ENCODE measurements around the gene PRKAG2. TPM values are rescaled to one million over a fixed set of nuclear protein-coding genes. Genes with fewer than 3 reads are reported as not detected.

Gene PRKAG2
- total RNA-seq, 1 experiment from 2014 or later, result 73.9 TPM

DNA sequence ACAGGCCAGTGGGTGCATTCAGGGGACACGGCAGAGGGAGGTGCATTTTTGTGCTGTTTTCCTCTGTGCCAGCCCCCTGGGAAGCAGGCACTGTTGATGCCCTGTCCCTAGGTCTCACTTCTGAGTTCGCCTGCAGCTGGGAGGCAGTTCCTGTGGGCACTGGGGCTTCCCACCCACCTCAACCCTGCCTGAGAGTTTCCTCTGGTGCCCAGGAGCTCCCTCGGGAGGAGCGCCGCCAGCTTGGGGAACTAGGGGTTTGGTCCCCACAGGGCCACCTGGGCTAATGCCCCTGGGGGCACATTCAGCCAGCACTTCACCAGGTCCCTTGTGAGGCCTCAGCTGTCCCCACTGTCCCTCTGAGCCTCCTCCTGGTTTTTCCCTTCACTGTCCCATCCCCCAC lies 179.0 kb downstream of the PRKAG2 start:
- POLR2A ChIA-PET, result interaction anchor here (1.1 to 4.5 kb wide), 3 partner anchors 13 to 67 kb away, joined by 3 to 49 read pairs (median 15); no protein-coding TSS in a partner anchor
- Mint-ChIP-seq H3K4me3 (ENCODE audit: unreplicated experiment) (no peak overlapping the region), H3K27me3 (ENCODE audit: insufficient read depth, unreplicated experiment) (no peaks in the 10 kb centered on the region), H3K27ac (ENCODE audit: low read depth, unreplicated experiment) (no peak overlapping the region), H3K9me3 (ENCODE audit: unreplicated experiment) (no peaks in the 10 kb centered on the region), H3K4me1 (ENCODE audit: insufficient read depth, unreplicated experiment) (peaks cover 34% of the 10 kb centered on the region), H3K36me3 (ENCODE audit: insufficient read depth, unreplicated experiment) (no peaks in the 10 kb centered on the region)
- TF ChIP-seq, protein P1, sequence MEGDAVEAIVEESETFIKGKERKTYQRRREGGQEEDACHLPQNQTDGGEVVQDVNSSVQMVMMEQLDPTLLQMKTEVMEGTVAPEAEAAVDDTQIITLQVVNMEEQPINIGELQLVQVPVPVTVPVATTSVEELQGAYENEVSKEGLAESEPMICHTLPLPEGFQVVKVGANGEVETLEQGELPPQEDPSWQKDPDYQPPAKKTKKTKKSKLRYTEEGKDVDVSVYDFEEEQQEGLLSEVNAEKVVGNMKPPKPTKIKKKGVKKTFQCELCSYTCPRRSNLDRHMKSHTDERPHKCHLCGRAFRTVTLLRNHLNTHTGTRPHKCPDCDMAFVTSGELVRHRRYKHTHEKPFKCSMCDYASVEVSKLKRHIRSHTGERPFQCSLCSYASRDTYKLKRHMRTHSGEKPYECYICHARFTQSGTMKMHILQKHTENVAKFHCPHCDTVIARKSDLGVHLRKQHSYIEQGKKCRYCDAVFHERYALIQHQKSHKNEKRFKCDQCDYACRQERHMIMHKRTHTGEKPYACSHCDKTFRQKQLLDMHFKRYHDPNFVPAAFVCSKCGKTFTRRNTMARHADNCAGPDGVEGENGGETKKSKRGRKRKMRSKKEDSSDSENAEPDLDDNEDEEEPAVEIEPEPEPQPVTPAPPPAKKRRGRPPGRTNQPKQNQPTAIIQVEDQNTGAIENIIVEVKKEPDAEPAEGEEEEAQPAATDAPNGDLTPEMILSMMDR (IDR thresholded peaks at IDR 0.05; ENCODE audit: unreplicated experiment), result no peak
- no peak for DNase-seq (ENCODE audit: unreplicated experiment)
- intact Hi-C loops (cut with micrococcal nuclease), result loop anchor here (2.0 kb wide), 1 partner anchor 67 kb away; no protein-coding TSS in a partner anchor
- CTCF ChIA-PET, result interaction anchor here (0.5 to 1.8 kb wide), 9 partner anchors 8 to 71 kb away, joined by 3 to 8 read pairs (median 5); no protein-coding TSS in a partner anchor
- BruUV-seq (replicated peaks), result no TSS peak

DNA sequence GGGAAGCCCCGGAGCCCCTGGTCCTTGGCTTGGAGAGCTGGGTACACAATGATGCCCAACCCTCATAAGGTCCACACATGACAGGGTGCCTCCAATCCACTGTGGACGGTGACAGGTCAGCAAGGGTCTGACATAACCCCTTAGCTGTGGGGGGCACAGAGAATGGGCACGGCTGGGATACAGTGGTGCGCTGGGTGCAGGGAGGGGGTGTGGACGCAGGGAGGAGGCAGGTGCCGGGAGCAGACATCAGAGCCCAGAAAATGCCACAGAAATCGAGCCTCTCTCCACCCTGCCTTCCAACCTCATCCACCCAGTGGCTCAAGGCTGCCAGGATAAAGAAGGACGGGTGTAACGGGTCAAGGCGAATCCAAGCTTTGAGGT lies 179.4 kb downstream of the PRKAG2 start:
- Mint-ChIP-seq H3K4me1 (ENCODE audit: insufficient read depth, unreplicated experiment) (peaks cover 34% of the 10 kb centered on the region), H3K27me3 (ENCODE audit: insufficient read depth, unreplicated experiment) (no peaks in the 10 kb centered on the region), H3K27ac (ENCODE audit: low read depth, unreplicated experiment) (peak overlapping the region; percentile 26), H3K9me3 (ENCODE audit: unreplicated experiment) (no peaks in the 10 kb centered on the region), H3K4me3 (ENCODE audit: unreplicated experiment) (no peak overlapping the region), H3K36me3 (ENCODE audit: insufficient read depth, unreplicated experiment) (no peaks in the 10 kb centered on the region)
- TF ChIP-seq, protein P1 (IDR thresholded peaks at IDR 0.05; ENCODE audit: unreplicated experiment), result no peak
- POLR2A ChIA-PET, result interaction anchor here (0.6 to 4.5 kb wide), 10 partner anchors 9 to 206 kb away, joined by 3 to 49 read pairs (median 3); no protein-coding TSS in a partner anchor
- DNase-seq (ENCODE audit: unreplicated experiment), result no peak
- intact Hi-C loops (cut with micrococcal nuclease), result loop anchor here (2.0 kb wide), 1 partner anchor 67 kb away; no protein-coding TSS in a partner anchor
- CTCF ChIA-PET, result interaction anchor here (0.5 to 1.8 kb wide), 14 partner anchors 9 to 97 kb away, joined by 3 to 9 read pairs (median 4); no protein-coding TSS in a partner anchor
- no TSS peak for BruUV-seq (replicated peaks)

DNA sequence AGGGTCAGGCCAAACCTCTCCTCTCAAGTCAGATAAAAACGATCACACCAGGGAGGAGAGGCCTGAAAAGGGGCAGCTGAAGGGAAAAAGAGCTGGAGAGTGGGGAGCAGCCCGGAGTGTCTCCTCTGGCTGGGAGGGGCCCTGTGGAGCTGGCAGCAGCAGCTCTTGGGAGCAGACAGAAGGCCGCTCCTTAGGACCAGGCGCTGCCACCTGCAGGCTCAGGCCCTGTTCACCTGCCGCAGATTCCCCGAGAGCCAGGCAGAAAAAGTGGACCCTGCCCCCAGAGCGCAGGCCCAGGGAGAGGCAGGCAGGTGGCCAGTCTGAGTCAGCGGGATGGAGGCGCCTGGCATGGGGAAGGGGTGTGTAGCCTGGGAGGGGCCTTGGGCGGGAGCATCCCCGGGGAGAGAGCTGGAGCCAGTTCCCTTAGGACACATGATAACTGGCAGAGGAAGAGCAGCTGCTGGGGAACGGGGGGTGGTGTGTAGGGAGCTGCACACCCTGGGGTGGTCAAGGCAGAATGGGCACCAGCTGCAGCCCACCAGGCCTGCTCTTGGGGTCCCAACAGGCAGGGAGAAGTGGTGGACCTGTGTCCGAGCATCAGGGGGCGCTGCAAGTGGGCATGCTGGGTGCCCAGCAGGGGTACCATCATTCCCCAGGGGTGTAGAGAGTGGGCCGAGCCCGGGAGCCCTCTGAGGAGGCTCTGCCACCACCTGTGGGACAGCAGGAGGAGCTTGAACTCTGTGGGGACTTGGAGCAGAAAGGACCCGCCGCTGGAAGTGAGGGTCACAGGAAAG lies 180.0 kb downstream of the PRKAG2 start:
- DNase-seq (ENCODE audit: unreplicated experiment), result peak; percentile 87
- Mint-ChIP-seq H3K9me3 (ENCODE audit: unreplicated experiment) (no peaks in the 10 kb centered on the region), H3K4me3 (ENCODE audit: unreplicated experiment) (no peak overlapping the region), H3K4me1 (ENCODE audit: insufficient read depth, unreplicated experiment) (peaks cover 34% of the 10 kb centered on the region), H3K36me3 (ENCODE audit: insufficient read depth, unreplicated experiment) (no peaks in the 10 kb centered on the region), H3K27me3 (ENCODE audit: insufficient read depth, unreplicated experiment) (no peaks in the 10 kb centered on the region), H3K27ac (ENCODE audit: low read depth, unreplicated experiment) (peak overlapping the region; percentile 26)
- POLR2A ChIA-PET, result interaction anchor here (0.6 to 4.5 kb wide), 14 partner anchors 10 to 206 kb away, joined by 3 to 49 read pairs (median 4); no protein-coding TSS in a partner anchor
- intact Hi-C loops (cut with micrococcal nuclease), result loop anchor here (2.0 kb wide), 1 partner anchor 66 kb away; no protein-coding TSS in a partner anchor
- BruUV-seq (replicated peaks), result no TSS peak
- TF ChIP-seq, protein P1 (IDR thresholded peaks at IDR 0.05; ENCODE audit: unreplicated experiment), result no peak
- CTCF ChIA-PET, result interaction anchor here (0.5 to 1.8 kb wide), 19 partner anchors 10 to 97 kb away, joined by 3 to 10 read pairs (median 4); no protein-coding TSS in a partner anchor

DNA sequence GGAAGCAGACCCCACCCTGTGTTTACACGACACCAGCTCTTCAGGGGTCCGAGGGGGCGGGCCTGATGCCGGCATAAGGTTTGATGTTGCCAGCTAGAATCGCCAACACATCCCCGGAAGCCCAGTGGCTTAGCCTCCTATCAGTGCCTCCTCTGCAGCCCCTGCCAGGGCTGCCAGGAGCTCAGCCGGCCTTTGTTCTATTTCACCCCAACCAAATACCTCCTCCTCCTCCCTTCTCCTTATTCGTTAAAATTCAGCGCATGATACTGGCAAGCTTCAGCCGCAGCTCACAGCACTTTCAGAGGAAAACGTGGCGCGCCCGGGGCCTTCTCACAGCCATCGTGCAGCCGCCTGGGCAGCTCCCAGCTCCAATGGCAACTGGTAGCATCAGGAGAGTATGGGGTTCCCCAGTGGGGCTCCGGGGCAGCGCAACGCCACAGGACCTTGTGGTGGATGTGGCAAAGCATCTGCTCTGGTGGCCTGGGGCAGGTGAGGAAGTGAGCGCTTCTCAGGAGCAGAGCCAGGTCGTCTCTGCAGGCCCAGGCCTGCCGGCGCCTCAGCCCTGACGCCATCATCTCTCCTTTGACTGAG lies 180.9 kb downstream of the PRKAG2 start:
- Mint-ChIP-seq H3K4me3 (ENCODE audit: unreplicated experiment) (no peak overlapping the region), H3K27ac (ENCODE audit: low read depth, unreplicated experiment) (peak overlapping the region; percentile 26), H3K27me3 (ENCODE audit: insufficient read depth, unreplicated experiment) (no peaks in the 10 kb centered on the region), H3K9me3 (ENCODE audit: unreplicated experiment) (no peaks in the 10 kb centered on the region), H3K36me3 (ENCODE audit: insufficient read depth, unreplicated experiment) (no peaks in the 10 kb centered on the region), H3K4me1 (ENCODE audit: insufficient read depth, unreplicated experiment) (peaks cover 34% of the 10 kb centered on the region)
- intact Hi-C loops (cut with micrococcal nuclease), result loop anchor here (2.0 kb wide), 1 partner anchor 65 kb away; no protein-coding TSS in a partner anchor
- DNase-seq (ENCODE audit: unreplicated experiment), result peak; percentile 75
- TF ChIP-seq, protein P1 (IDR thresholded peaks at IDR 0.05; ENCODE audit: unreplicated experiment), result no peak
- ChIA-PET POLR2A (interaction anchor here (0.7 to 4.5 kb wide), 13 partner anchors 11 to 205 kb away, joined by 3 to 49 read pairs (median 5); no protein-coding TSS in a partner anchor), CTCF (interaction anchor here (0.7 to 2.2 kb wide), 15 partner anchors 10 to 96 kb away, joined by 3 to 10 read pairs (median 4); no protein-coding TSS in a partner anchor)
- BruUV-seq (replicated peaks), result no TSS peak
